Small intestine (tissue), 7 donors: ENCODE results near the gene KIFBP. TPM values are rescaled to one million over a fixed set of nuclear protein-coding genes. Genes with fewer than 3 reads are reported as not detected.
"Not testable (repeated sequence)": the region's sequence is repeated elsewhere in the genome, so short reads cannot be mapped to it uniquely, and the experiment has no call there.

ENCODE experiments used
- DNase-seq, 2 donors: peaks; one replicate each; pipeline versions ENCODE4 v3.0.0 to v3.0.0-alpha.2; 2013
- FAIRE-seq: peaks from 2 replicates; lab custom pipeline; 2012; peaks lifted over from hg19 to GRCh38; lab: Jason Lieb, UNC
- H3K27ac ChIP-seq, 3 donors: one replicate each; pipeline ENCODE4 v1.5.1; 2013; ENCODE audit warnings: low read length in 2 of 3, mild to moderate bottlenecking in 2 of 3, control low read depth in 1 of 3, inconsistent platforms in 1 of 3, low read depth in 1 of 3, moderate library complexity in 1 of 3
- H3K27me3 ChIP-seq, 3 donors: one replicate each; pipeline ENCODE4 v1.6.1; 2013; ENCODE audit warnings: low read length in 3 of 3, inconsistent platforms in 1 of 3; ENCODE audit not compliant: control insufficient read depth in 3 of 3, insufficient read depth in 3 of 3
- H3K36me3 ChIP-seq, 3 donors: one replicate each; pipeline ENCODE4 v1.6.1; 2013; ENCODE audit warnings: low read length in 3 of 3, inconsistent platforms in 1 of 3, low read depth in 1 of 3, mild to moderate bottlenecking in 1 of 3, moderate library complexity in 1 of 3; ENCODE audit not compliant: control insufficient read depth in 3 of 3, insufficient read depth in 2 of 3
- H3K4me1 ChIP-seq, 3 donors: one replicate each; pipeline ENCODE4 v1.6.1; 2013; ENCODE audit warnings: low read length in 2 of 3, inconsistent platforms in 1 of 3, low read depth in 1 of 3, mild to moderate bottlenecking in 1 of 3, moderate library complexity in 1 of 3; ENCODE audit not compliant: control insufficient read depth in 3 of 3, insufficient read depth in 2 of 3
- H3K4me3 ChIP-seq, 3 donors: one replicate each; pipeline ENCODE4 v1.5.1; 2013; ENCODE audit warnings: low read length in 3 of 3, control low read depth in 1 of 3, inconsistent platforms in 1 of 3, low read depth in 1 of 3, mild to moderate bottlenecking in 1 of 3, moderate library complexity in 1 of 3
- H3K9me3 ChIP-seq, 2 donors: one replicate each; pipeline ENCODE4 v1.6.1; 2013; ENCODE audit warnings: low read depth in 1 of 2, low read length in 1 of 2; ENCODE audit not compliant: control insufficient read depth in 2 of 2, insufficient read depth in 1 of 2
- WGBS, 3 donors: extraction: QIAGEN DNeasy Blood & Tissue Kit; methylation state at CpG; one replicate each; pipeline ENCODE4 v1.1.7; 2013; 5-methylcytosine and 5-hydroxymethylcytosine counted together
- polyA plus RNA-seq, 4 donors: library from polyadenylated mRNA; stranded (reverse) in 3 of 4; unstranded in 1 of 4; fragments of 200-250 nt in 3 of 4; fragments of 120-200 nt in 1 of 4; gene quantifications; one replicate each; pipeline versions ENCODE4 v1.2.1 to v1.2.3, GENCODE V29; 2013
- donor health status: healthy with polysubstance abuse.
- donor health status: control.
- donor health status: control.
- donor health status: Bipolar disorder and iron deficiency.
- donor health status: healthy.

The KIFBP gene
- polyA plus RNA-seq, 4 donors: 10.3 to 19.1 (median 13.3) TPM

DNA sequence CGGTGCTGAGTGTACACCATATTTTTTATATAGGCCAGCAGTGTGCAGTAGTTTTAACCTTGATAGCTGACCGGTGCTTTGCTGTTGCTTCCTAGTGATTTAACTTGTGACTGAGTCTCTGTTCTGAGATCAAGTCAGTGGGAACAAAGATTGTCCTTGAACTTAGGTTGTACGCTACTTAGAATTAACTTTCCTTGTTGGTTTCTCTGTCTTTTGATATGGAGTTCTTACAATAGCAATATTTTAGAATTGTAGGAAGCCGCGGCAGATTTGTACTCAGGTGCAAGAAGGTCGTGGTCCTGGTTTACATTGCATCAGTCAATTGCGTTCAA, 31.4 kb upstream of the KIFBP start:
- WGBS, 3 donors: 17 to 32% (median 21%) methylated on average over 7 of the region's 7 CpGs
- peaks cover 2 to 15% (median 3%) of the 10 kb centered on the region in 3 donors for H3K36me3 ChIP-seq
- H3K27ac ChIP-seq: peak overlapping the region; percentile 92 to 99 (median 94)
- FAIRE-seq (no peak), DNase-seq (no peak)
- peak overlapping the region; percentile 87 to 99 (median 96) for H3K4me3 ChIP-seq
- peaks cover 1 to 6% (median 2%) of the 10 kb centered on the region in 3 donors for H3K4me1 ChIP-seq
- no peaks in the 10 kb centered on the region for H3K27me3 ChIP-seq
- H3K9me3 ChIP-seq: no peaks in the 10 kb centered on the region

DNA sequence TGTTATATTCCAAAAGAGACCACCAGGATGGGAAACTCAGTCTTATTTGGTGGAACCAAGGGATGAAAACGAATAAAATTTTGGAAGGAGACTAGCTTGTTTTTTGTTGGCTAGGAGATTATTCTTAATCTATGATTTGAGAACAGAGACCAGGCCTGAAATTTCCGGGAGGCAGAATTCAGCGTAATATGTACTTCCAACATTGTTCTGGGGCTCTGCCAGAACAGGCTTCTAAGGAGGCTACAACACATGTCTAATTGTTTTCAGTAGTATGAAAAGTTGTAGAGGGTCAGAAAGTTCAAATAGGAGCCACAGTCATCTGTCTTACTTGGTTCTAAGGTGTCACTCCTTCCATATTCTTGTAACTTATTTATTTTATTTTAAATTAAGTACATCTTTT, 30.9 kb upstream of the KIFBP start:
- H3K9me3 ChIP-seq: no peaks in the 10 kb centered on the region
- peak overlapping the region; percentile 16 to 99 (median 92) for H3K27ac ChIP-seq
- DNase-seq (no peak), FAIRE-seq (no peak)
- H3K4me3 ChIP-seq: peak overlapping the region in 2 of 3 donors; percentile 87 to 99
- WGBS, 3 donors: 39 to 57% (median 45%) methylated on average over 3 of the region's 3 CpGs
- H3K27me3 ChIP-seq: no peaks in the 10 kb centered on the region
- H3K36me3 ChIP-seq: peaks cover 5 to 18% (median 6%) of the 10 kb centered on the region in 3 donors
- peaks cover 1 to 6% (median 2%) of the 10 kb centered on the region in 3 donors for H3K4me1 ChIP-seq

DNA sequence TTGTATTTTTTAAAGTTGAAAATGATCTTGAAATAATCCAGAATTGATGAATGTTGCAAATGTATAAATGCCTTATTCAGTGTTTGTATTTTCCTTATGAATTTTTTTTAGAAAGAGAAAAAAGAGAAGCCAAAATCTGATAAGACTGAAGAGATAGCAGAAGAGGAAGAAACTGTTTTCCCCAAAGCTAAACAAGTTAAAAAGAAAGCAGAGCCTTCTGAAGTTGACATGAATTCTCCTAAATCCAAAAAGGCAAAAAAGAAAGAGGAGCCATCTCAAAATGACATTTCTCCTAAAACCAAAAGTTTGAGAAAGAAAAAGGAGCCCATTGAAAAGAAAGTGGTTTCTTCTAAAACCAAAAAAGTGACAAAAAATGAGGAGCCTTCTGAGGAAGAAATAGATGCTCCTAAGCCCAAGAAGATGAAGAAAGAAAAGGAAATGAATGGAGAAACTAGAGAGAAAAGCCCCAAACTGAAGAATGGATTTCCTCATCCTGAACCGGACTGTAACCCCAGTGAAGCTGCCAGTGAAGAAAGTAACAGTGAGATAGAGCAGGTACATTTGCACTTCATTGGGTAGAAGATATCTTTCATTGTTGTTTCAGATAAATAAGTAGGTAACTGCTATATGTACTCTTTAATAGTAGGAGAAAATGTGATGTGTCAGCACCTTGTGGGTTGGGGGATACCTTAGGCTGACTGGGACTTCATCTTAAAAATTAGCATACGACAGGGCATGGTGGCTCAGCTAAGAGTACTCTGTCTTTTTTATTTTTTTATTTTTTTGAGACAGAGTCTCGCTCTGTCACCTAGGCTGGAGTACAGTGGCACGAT, 28.7 kb upstream of the KIFBP start:
- H3K27ac ChIP-seq: no peak overlapping the region
- no peaks in the 10 kb centered on the region for H3K27me3 ChIP-seq
- H3K4me1 ChIP-seq: peaks cover 1 to 6% (median 2%) of the 10 kb centered on the region in 3 donors
- H3K9me3 ChIP-seq: no peaks in the 10 kb centered on the region
- DNase-seq: no peak
- no peak overlapping the region for H3K4me3 ChIP-seq
- WGBS, 3 donors: 87 to 95% (median 94%) methylated on average over 4 of the region's 4 CpGs
- H3K36me3 ChIP-seq: peaks cover 11 to 35% (median 14%) of the 10 kb centered on the region in 3 donors
- FAIRE-seq: no peak

DNA sequence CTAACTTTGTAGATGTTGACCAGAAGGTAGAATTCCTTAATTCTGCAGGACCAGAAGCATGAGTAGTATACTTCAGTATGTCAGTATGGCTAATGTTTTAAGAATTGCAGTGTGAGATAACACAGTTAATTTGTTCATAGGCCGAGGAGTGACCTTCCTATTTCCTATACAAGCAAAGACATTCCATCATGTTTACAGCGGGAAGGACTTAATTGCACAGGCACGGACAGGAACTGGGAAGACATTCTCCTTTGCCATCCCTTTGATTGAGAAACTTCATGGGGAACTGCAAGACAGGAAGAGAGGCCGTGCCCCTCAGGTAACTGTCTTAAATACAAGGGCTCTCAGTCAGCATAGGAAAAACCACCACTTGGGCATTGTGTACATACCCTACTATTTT, 25.5 kb upstream of the KIFBP start:
- WGBS, 3 donors: 89 to 98% (median 92%) methylated on average over 4 of the region's 4 CpGs
- H3K36me3 ChIP-seq: peaks cover 19 to 54% (median 26%) of the 10 kb centered on the region in 3 donors
- no peak for FAIRE-seq

DNA sequence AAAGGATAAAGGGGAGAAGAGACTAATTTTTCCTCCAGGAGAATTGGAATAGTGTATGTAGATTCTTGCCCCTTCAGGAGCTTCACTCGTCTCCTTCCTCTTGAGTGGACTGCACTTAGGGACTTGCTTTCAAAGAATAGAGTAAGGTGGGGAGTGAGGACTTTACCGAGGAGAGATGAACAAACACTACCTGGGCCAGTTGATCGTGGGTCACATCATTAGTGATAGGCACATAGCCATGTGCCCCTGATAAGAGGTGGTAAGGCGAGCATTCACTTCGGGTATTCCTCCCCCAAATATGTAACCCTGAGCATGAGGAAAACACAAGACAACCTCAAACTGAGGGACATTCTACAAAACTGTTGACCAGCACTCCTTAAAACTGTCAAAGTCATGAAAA, 14.6 kb upstream of the KIFBP start:
- no peak for DNase-seq
- Histone ChIP-seq H3K27ac (no peak overlapping the region), H3K27me3 (no peaks in the 10 kb centered on the region), H3K4me1 (no peaks in the 10 kb centered on the region), H3K9me3 (no peaks in the 10 kb centered on the region), H3K4me3 (no peak overlapping the region), H3K36me3 (peaks cover 21 to 50% (median 28%) of the 10 kb centered on the region in 3 donors)
- WGBS, 3 donors: 68 to 88% (median 77%) methylated on average over 5 of the region's 5 CpGs
- FAIRE-seq: no peak

More for the DNA sequence above, 25.5 kb upstream of the KIFBP start:
- Histone ChIP-seq H3K27me3 (no peaks in the 10 kb centered on the region), H3K4me1 (no peaks in the 10 kb centered on the region), H3K9me3 (no peaks in the 10 kb centered on the region), H3K27ac (no peak overlapping the region), H3K4me3 (no peak overlapping the region)
- DNase-seq: no peak

DNA sequence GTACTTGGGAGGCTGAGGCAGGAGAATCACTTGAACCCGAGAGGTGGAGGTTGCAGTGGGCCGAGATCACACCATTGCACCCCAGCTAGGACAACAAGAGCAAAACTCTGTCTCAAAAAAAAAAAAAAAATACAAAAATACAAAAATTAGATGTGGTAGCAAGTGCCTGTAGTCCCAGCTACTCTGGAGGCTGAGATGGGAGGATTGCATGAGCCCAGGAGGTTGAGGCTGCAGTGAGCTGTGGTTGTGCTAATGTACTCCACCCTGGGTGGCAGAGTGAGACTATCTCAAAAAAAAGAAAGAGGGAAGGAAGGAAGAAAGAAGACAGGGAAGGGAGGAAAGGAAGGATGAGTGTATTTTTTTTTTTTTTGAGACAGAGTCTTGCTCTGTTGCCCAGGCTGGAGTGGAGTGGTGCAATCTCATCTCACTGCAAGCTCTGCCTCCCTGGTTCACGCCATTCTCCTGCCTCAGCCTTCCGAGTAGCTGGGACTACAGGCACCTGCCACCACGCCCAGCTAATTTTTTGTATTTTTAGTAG, 12.6 kb upstream of the KIFBP start:
- 96 to 98% (median 97%) methylated on average over 5 of the region's 5 CpGs for WGBS, 3 donors
- FAIRE-seq: not testable (repeated sequence)

DNA sequence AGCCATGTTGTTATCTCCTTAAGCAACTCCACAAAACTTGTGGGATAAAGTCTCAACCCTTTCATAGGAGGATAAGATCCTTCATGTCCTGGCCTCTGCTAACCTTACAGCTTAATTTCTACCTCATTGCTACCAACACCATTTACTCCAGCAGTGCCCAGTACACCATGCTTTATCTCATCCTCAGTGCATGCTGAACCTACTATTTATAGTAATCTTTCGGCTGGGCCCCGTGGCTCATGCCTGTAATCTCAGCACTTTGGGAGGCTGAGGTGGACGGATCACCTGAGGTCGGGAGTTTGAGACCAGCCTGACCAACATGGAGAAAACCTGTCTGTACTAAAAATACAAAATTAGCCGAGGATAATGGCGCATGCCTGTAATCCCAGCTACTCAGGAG, 8.9 kb upstream of the KIFBP start:
- peaks cover 8 to 42% (median 19%) of the 10 kb centered on the region in 3 donors for H3K36me3 ChIP-seq
- not testable (repeated sequence) for H3K9me3 ChIP-seq, H3K4me1 ChIP-seq, H3K27me3 ChIP-seq, H3K4me3 ChIP-seq, H3K27ac ChIP-seq, DNase-seq, FAIRE-seq
- 90 to 94% (median 94%) methylated on average over 6 of the region's 6 CpGs for WGBS, 3 donors

More for the DNA sequence above, 12.6 kb upstream of the KIFBP start:
- H3K4me3 ChIP-seq, H3K4me1 ChIP-seq, H3K27me3 ChIP-seq, H3K9me3 ChIP-seq, DNase-seq, H3K27ac ChIP-seq: not testable (repeated sequence)
- peaks cover 22 to 45% (median 26%) of the 10 kb centered on the region in 3 donors for H3K36me3 ChIP-seq

DNA sequence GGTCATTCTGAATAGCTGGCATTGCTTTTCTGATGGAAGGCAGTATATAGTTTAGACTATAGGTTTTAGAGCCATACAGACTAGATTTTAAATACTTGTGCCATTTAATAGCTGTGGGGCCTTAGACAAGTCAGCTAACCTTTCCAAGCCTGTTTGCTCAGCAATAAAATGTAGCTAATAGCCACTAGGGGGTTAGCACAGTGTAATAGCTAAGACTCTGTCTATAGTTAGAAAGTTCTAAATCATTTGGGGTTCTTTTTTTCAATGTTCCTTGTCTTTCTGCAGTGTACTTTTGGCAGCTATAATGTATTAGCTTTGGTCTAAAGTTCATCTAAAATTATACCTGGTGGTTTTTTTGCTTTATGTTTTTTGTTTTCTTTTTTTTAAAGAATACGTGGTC, 7.5 kb upstream of the KIFBP start:
- no peak overlapping the region for H3K4me3 ChIP-seq
- FAIRE-seq (no peak), DNase-seq (no peak)
- no peaks in the 10 kb centered on the region for H3K27me3 ChIP-seq
- no peaks in the 10 kb centered on the region for H3K9me3 ChIP-seq
- no peaks in the 10 kb centered on the region for H3K4me1 ChIP-seq
- H3K36me3 ChIP-seq: peaks cover 8 to 35% (median 15%) of the 10 kb centered on the region in 3 donors
- 89 to 98% (median 96%) methylated on average over 1 of the region's 1 CpG for WGBS, 3 donors
- no peak overlapping the region for H3K27ac ChIP-seq
